BE2C (cell line): ENCODE measurements around the gene TRPV6.

Source experiments
- DNase-seq: peaks from one replicate; pipeline ENCODE4 v3.0.0-alpha.2; 2020
- H3K27me3 ChIP-seq: fragments of 250-450 bp; sonication (Bioruptor Pico); 2 replicates; pipeline ENCODE4 v1.5.1; 2020; ENCODE audit warnings: mild to moderate bottlenecking
- H3K36me3 ChIP-seq: fragments of 250-450 bp; sonication (Bioruptor Pico); 2 replicates; pipeline ENCODE4 v1.5.1; 2020; ENCODE audit warnings: mild to moderate bottlenecking
- H3K4me1 ChIP-seq: fragments of 250-450 bp; sonication (Bioruptor Pico); 2 replicates; pipeline ENCODE4 v1.5.1; 2020
- H3K4me3 ChIP-seq: 2 replicates; pipeline ENCODE4 v1.5.1; 2011; ENCODE audit warnings: low read depth, low read length
- H3K9me3 ChIP-seq: fragments of 250-450 bp; sonication (Bioruptor Pico); 2 replicates; pipeline ENCODE4 v1.5.1; 2020
- CTCF ChIP-seq: IDR thresholded peaks from 2 replicates; pipeline ENCODE4 v1.5.1; 2012; ENCODE audit warnings: mild to moderate bottlenecking, low read depth, low read length

TRPV6 gene

GRCh38 chr7:142833174-142834048 is 52.1 kb downstream of the TRPV6 start:
- no peak for DNase-seq
- no peak for TF ChIP-seq CTCF
- Histone ChIP-seq H3K4me1 (no peaks in the 10 kb centered on the region), H3K9me3 (no peaks in the 10 kb centered on the region), H3K27me3 (no peaks in the 10 kb centered on the region), H3K4me3 (no peak overlapping the region), H3K36me3 (no peaks in the 10 kb centered on the region)

DNA sequence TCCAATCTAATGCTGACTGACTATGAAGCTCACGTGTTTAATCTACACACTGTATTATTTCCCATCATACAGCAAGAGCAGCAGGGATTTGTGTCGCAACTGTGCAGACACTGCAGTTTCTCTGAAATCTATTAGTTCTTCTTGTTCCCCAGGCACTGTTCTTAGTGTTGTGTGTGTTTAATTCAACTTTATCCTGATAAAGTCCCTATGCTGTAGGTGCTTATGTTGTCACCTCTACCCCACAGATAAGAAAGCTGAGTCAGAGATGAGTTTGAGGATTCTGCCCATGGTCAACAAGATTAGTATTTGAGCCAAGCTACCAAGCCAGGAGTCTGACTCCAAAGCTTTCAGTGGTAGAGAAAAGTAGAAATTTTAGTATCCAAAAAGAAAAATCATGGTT is 53.1 kb downstream of the TRPV6 start:
- H3K4me1 ChIP-seq = no peaks in the 10 kb centered on the region
- H3K4me3 ChIP-seq = no peak overlapping the region
- TF ChIP-seq CTCF = no peak
- no peaks in the 10 kb centered on the region for H3K27me3 ChIP-seq
- DNase-seq = no peak
- H3K9me3 ChIP-seq = no peaks in the 10 kb centered on the region; the same call in 1 of the 2 replicates
- H3K36me3 ChIP-seq = no peaks in the 10 kb centered on the region

DNA sequence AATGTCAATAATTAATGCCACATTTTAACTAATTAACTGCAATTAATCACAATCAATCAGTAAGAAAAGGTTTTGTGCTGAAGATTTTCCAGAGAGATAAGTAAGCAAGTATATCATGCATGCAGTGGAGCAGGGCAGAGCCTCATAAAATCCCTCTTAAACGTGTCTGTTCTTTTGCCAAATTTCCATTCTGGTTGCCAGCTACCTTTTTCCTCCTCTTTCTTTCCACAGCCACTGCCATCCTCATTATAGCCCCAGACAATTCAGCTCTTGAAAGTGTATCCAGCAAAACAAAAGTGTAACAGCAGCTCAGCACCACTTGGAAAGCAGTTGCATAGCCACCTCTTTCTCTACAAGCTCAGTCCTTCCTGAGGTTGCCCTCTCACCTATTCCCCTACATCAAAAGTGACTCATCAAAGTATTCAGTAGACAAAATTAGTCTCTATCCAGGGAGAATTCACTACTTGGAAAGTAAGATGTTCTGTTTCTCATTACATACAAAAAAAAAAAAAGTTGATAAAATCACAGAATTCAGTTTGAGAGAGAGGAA is 57.5 kb downstream of the TRPV6 start:
- Histone ChIP-seq H3K27me3 (no peaks in the 10 kb centered on the region), H3K4me1 (no peaks in the 10 kb centered on the region), H3K36me3 (no peaks in the 10 kb centered on the region), H3K4me3 (no peak overlapping the region), H3K9me3 (no peaks in the 10 kb centered on the region; the same call in 1 of the 2 replicates)
- no peak for TF ChIP-seq CTCF
- no peak for DNase-seq

- DNase-seq = no peak
- no peak for TF ChIP-seq CTCF
- Histone ChIP-seq H3K4me3 (no peak overlapping the region), H3K9me3 (no peaks in the 10 kb centered on the region), H3K4me1 (no peaks in the 10 kb centered on the region), H3K27me3 (no peaks in the 10 kb centered on the region), H3K36me3 (no peaks in the 10 kb centered on the region)
Observed at GRCh38 chr7:142822714-142823113, 62.8 kb downstream of the TRPV6 start.
